ENCODE results near the gene PLA2G2C.
"Not testable (repeated sequence)": the region's sequence is repeated elsewhere in the genome, so short reads cannot be mapped to it uniquely, and the experiment has no call there.

PLA2G2C gene

GRCh38 chr1:20185834-20186782 lies at the start of gene PLA2G2C, which contains the start of gene UBXN10:
PLA2G2C (minus strand) TSS chr1:20186518; CDS start chr1:20177363, 9,155 bp downstream.
UBXN10 (plus strand) TSS chr1:20186096; CDS start chr1:20190562, 4,466 bp downstream.
- peak within 1 kb of the TSS; percentile 61 for H3K4me3 ChIP-seq (ENCODE audit: low read depth, low read length)

- H3K4me3 ChIP-seq (ENCODE audit: low read depth, low read length) = no peak overlapping the region
Observed at GRCh38 chr1:20234788-20235535, 48.6 kb upstream of the PLA2G2C start.

GRCh38 chr1:20233866-20234265 lies 47.5 kb upstream of the PLA2G2C start:
- H3K4me3 ChIP-seq (ENCODE audit: low read depth, low read length) = no peak overlapping the region

GRCh38 chr1:20233394-20233793 lies 47.1 kb upstream of the PLA2G2C start:
- no peak overlapping the region for H3K4me3 ChIP-seq (ENCODE audit: low read depth, low read length)

- H3K4me3 ChIP-seq (ENCODE audit: low read depth, low read length) = not testable (repeated sequence)
Observed at GRCh38 chr1:20232564-20232963, 46.2 kb upstream of the PLA2G2C start.

GRCh38 chr1:20229171-20229570 lies 42.9 kb upstream of the PLA2G2C start:
- no peak overlapping the region for H3K4me3 ChIP-seq (ENCODE audit: low read depth, low read length)

- H3K4me3 ChIP-seq (ENCODE audit: low read depth, low read length) = no peak overlapping the region
Observed at GRCh38 chr1:20228314-20228825, 42.1 kb upstream of the PLA2G2C start.

- H3K4me3 ChIP-seq (ENCODE audit: low read depth, low read length) = no peak overlapping the region
Observed at GRCh38 chr1:20227704-20228103, 41.4 kb upstream of the PLA2G2C start.

GRCh38 chr1:20224546-20224945 lies 38.2 kb upstream of the PLA2G2C start:
- no peak overlapping the region for H3K4me3 ChIP-seq (ENCODE audit: low read depth, low read length)

- no peak overlapping the region for H3K4me3 ChIP-seq (ENCODE audit: low read depth, low read length)
Observed at GRCh38 chr1:20223551-20224419, 37.5 kb upstream of the PLA2G2C start.

GRCh38 chr1:20223106-20223505 lies 36.8 kb upstream of the PLA2G2C start:
- no peak overlapping the region for H3K4me3 ChIP-seq (ENCODE audit: low read depth, low read length)

- H3K4me3 ChIP-seq (ENCODE audit: low read depth, low read length) = no peak overlapping the region
Observed at GRCh38 chr1:20220036-20220435, 33.7 kb upstream of the PLA2G2C start.

GRCh38 chr1:20219053-20219452 lies 32.7 kb upstream of the PLA2G2C start:
- not testable (repeated sequence) for H3K4me3 ChIP-seq (ENCODE audit: low read depth, low read length)

GRCh38 chr1:20216574-20216973 lies 30.3 kb upstream of the PLA2G2C start:
- H3K4me3 ChIP-seq (ENCODE audit: low read depth, low read length) = no peak overlapping the region

GRCh38 chr1:20215716-20216115 lies 29.4 kb upstream of the PLA2G2C start:
- H3K4me3 ChIP-seq (ENCODE audit: low read depth, low read length) = no peak overlapping the region

- H3K4me3 ChIP-seq (ENCODE audit: low read depth, low read length) = no peak overlapping the region
Observed at GRCh38 chr1:20212685-20213331, 26.5 kb upstream of the PLA2G2C start.

- H3K4me3 ChIP-seq (ENCODE audit: low read depth, low read length) = no peak overlapping the region
Observed at GRCh38 chr1:20212085-20212684, 25.9 kb upstream of the PLA2G2C start.

- H3K4me3 ChIP-seq (ENCODE audit: low read depth, low read length) = no peak overlapping the region
Observed at GRCh38 chr1:20211511-20211931, 25.2 kb upstream of the PLA2G2C start.

GRCh38 chr1:20210736-20211460 lies 24.6 kb upstream of the PLA2G2C start:
- no peak overlapping the region for H3K4me3 ChIP-seq (ENCODE audit: low read depth, low read length)
